Fibroblast of the aortic adventitia (primary cell): ENCODE data around the gene OR4D2. TPM values are rescaled to one million over a fixed set of nuclear protein-coding genes. Genes with fewer than 3 reads are reported as not detected.

ENCODE experiments used
- DNase-seq: peaks from one replicate; pipeline ENCODE4 v3.0.0-alpha.2; 2010; ENCODE audit warnings: low read depth
- H3K4me3 ChIP-seq: 2 replicates; pipeline ENCODE4 v1.5.1; 2011; ENCODE audit warnings: low read depth, mild to moderate bottlenecking, control low read depth, low read length, moderate library complexity
- CTCF ChIP-seq: IDR thresholded peaks from 2 replicates; pipeline ENCODE4 v1.5.1; 2011; ENCODE audit warnings: mild to moderate bottlenecking, low read length, control low read depth, inconsistent platforms; ENCODE audit not compliant: insufficient read depth
- total RNA-seq: library from RNA; depleted of rRNA; stranded (reverse); fragments of >200 nt; gene quantifications from 2 replicates; pipeline ENCODE4 v1.2.3, GENCODE V29; 2012; ENCODE audit warnings: low replicate concordance

Gene OR4D2
- total RNA-seq, 1 donor, result not detected

GRCh38 chr17:58153046-58153445 is 13.7 kb upstream of the OR4D2 start:
- DNase-seq, result no peak
- TF ChIP-seq CTCF, result no peak
- no peak overlapping the region for H3K4me3 ChIP-seq

GRCh38 chr17:58153671-58154070 is 13.1 kb upstream of the OR4D2 start:
- no peak for TF ChIP-seq CTCF
- H3K4me3 ChIP-seq, result no peak overlapping the region
- no peak for DNase-seq

DNA sequence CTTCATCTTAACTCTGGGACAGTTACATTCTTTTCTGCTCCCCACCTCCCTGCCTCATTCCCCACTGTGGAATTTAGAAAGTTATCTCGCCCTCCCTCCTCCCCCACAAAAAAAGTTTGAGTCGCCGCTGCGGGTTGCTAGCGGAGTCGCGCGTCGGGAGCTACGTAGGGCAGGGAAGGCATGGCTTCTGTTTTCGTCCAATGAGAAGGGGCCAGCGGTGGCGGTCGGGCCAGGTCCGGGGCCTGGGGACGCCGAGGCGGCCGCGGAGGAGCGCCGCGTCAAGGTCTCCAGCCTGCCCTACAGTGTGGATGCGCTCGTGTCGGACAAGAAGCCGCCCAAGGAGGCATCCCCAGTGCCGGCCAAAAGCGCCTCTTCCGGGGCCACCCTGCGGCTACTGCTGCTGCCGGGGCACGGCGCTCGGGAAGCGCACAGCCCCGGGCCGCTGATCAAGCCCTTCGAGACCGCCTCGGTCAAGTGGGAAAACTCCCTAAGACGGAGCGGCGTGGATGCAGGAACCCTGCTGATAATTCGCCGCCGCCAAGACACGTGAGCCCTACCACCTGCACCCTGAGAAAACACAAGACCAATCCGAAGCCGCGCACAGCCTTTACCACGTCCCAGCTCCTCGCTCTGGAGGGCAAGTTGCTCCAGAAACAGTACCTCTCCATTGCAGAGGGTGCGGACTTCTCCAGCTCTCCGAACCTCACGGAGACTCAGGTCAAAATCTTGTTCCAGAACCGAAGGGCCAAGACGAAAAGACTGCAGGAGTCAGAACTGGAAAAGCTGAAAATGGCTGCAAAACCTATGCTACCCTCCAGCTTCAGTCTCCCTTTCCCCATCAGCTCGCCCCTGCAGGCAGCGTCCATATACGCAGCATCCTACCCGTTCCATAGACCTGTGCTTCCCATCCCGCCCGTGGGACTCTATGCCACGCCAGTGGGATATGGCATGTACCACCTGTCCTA is 9.7 kb upstream of the OR4D2 start:
- peak overlapping the region; percentile 9 for H3K4me3 ChIP-seq
- DNase-seq, result no peak
- TF ChIP-seq CTCF, result no peak

DNA sequence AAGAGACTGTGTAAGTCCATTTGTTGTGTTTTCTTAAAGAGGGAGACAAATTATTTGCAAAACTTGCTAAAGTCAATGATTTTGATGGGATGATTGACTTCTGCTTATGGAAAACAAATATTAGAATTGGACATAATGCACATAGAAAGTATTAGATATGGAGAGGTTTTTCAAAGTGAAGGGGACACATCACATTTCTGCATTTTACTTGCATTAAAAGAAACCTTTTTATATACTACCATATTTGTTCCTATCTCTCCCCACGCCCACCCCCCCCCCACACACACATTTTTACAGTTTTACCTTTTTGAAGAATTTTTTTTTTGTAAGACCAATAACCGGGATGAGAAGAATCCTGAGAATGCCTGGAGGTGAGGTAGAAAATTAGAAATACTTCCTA is 8.6 kb upstream of the OR4D2 start:
- no peak for DNase-seq
- TF ChIP-seq CTCF, result no peak
- H3K4me3 ChIP-seq, result no peak overlapping the region

DNA sequence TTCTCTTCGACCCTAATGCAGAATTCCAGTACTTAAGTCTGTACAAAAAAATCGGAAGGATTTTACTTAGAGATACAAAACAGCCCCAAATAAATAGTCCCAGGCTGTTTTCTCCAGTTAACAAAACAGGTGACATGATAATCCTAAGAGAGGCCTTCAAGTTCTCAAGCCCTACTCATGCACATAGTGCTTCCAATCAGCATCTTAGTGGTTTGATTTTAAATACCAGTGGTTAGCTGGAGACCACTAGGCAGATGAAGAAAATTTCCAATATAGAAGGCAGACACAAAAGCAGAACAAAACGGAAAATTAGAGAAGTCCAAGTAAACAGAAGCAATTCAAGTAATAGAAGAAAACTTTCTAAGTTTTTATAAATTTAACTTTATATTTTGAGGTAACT is 5.2 kb upstream of the OR4D2 start:
- H3K4me3 ChIP-seq, result no peak overlapping the region
- no peak for TF ChIP-seq CTCF
- DNase-seq, result no peak

- no peak for DNase-seq
- H3K4me3 ChIP-seq, result no peak overlapping the region
- no peak for TF ChIP-seq CTCF
Measured at GRCh38 chr17:58165981-58166380, 801 bp upstream of the OR4D2 start.
